GM12878 (cell line): Measurements from ENCODE around the gene MXRA8.

Experiments
- BHLHE40 ChIP-seq, 2 experiments: fragments of 450-650 bp in 1 of 2; IDR thresholded peaks; 2 replicates each; pipeline ENCODE4 v1.6.1; 2011 to 2017; ENCODE audit warnings: low read depth in 2 of 2, borderline replicate concordance in 1 of 2, improper control_type of control experiment in 1 of 2, low read length in 1 of 2, mild to moderate bottlenecking in 1 of 2
- GABPA ChIP-seq: IDR thresholded peaks from 2 replicates; pipeline ENCODE4 v1.6.1; 2014; ENCODE audit warnings: antibody characterized with exemption, low read depth, mild to moderate bottlenecking, inconsistent platforms
- HDAC6 ChIP-seq: fragments of 200-600 bp; sonication (generic); IDR thresholded peaks from one replicate; pipeline ENCODE4 v1.8.0; 2017; ENCODE audit warnings: antibody characterized with exemption; ENCODE audit not compliant: unreplicated experiment
- MXI1 ChIP-seq: fragments of 150-350 bp; IDR thresholded peaks from 2 replicates; pipeline ENCODE4 v1.6.1; 2011; ENCODE audit warnings: low read depth, mild to moderate bottlenecking, inconsistent platforms, low read length, improper control_type of control experiment
- POLR2A ChIP-seq: IDR thresholded peaks from 2 replicates; pipeline ENCODE4 v1.6.1; 2011; ENCODE audit warnings: low read depth, mild to moderate bottlenecking, low read length
- RAD21 ChIP-seq: IDR thresholded peaks from 2 replicates; pipeline ENCODE4 v1.6.1; 2011; ENCODE audit warnings: mild to moderate bottlenecking, low read depth, low read length, moderate library complexity; ENCODE audit not compliant: insufficient read depth
- STAT3 ChIP-seq: IDR thresholded peaks from 2 replicates; pipeline ENCODE4 v1.6.1; 2011; ENCODE audit warnings: low read depth, low read length, improper control_type of control experiment
- TF ChIP-seq, protein P1 (sequence below), 3 experiments: IDR thresholded peaks in 2 of 3; conservative IDR thresholded peaks in 1 of 3; 2 replicates each; pipeline ENCODE4 v1.5.1; 2011; ENCODE audit warnings: low read depth in 3 of 3, low read length in 3 of 3, mild to moderate bottlenecking in 3 of 3, control low read depth in 2 of 3, moderate library complexity in 2 of 3, inconsistent platforms in 1 of 3, mixed read lengths in 1 of 3; ENCODE audit not compliant: control insufficient read depth in 2 of 3, insufficient read depth in 1 of 3; ENCODE audit errors: extremely low read depth in 1 of 3
- TF ChIP-seq, protein P2 (sequence below): IDR thresholded peaks from 2 replicates; pipeline ENCODE4 v1.6.1; 2011; ENCODE audit warnings: borderline replicate concordance, low read depth, mild to moderate bottlenecking, moderate library complexity, mixed read lengths, low read length; ENCODE audit not compliant: insufficient read depth; ENCODE audit errors: extremely low read length

DNA sequence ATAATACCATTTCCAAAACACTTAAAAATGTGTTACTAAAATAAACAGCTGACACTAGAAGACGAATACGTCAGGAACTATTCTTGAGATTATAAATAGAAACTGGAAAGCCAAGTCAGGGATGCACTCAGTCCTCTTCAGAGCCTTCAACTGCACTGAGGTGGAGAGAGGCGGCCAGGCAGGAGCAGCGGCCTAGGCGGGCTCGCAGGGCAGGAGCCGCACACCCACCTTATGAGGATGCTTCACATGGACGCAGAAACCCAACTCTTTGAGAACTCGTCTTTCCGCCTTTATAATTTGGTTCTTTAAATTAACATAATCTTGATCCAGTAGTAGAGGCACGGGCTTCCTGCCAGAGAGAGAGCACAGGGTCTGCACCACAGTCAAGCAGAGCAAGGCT lies 36.8 kb upstream of the MXRA8 start:
- TF ChIP-seq, protein P1, sequence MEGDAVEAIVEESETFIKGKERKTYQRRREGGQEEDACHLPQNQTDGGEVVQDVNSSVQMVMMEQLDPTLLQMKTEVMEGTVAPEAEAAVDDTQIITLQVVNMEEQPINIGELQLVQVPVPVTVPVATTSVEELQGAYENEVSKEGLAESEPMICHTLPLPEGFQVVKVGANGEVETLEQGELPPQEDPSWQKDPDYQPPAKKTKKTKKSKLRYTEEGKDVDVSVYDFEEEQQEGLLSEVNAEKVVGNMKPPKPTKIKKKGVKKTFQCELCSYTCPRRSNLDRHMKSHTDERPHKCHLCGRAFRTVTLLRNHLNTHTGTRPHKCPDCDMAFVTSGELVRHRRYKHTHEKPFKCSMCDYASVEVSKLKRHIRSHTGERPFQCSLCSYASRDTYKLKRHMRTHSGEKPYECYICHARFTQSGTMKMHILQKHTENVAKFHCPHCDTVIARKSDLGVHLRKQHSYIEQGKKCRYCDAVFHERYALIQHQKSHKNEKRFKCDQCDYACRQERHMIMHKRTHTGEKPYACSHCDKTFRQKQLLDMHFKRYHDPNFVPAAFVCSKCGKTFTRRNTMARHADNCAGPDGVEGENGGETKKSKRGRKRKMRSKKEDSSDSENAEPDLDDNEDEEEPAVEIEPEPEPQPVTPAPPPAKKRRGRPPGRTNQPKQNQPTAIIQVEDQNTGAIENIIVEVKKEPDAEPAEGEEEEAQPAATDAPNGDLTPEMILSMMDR (IDR thresholded peaks at IDR 0.05 in 2 of 3, conservative IDR thresholded peaks at IDR 0.05 in 1 of 3; ENCODE audit: control insufficient read depth in 2 of 3, extremely low read depth in 1 of 3, insufficient read depth in 1 of 3, low read depth in 3 of 3, low read length in 3 of 3): no peak
- TF ChIP-seq MXI1 (no peak), BHLHE40 (IDR thresholded peaks at IDR 0.05; ENCODE audit: borderline replicate concordance in 1 of 2, low read depth in 2 of 2, low read length in 1 of 2) (no peak), STAT3 (no peak), HDAC6 (no peak), RAD21 (no peak), POLR2A (no peak), GABPA (no peak)
- TF ChIP-seq, protein P2, sequence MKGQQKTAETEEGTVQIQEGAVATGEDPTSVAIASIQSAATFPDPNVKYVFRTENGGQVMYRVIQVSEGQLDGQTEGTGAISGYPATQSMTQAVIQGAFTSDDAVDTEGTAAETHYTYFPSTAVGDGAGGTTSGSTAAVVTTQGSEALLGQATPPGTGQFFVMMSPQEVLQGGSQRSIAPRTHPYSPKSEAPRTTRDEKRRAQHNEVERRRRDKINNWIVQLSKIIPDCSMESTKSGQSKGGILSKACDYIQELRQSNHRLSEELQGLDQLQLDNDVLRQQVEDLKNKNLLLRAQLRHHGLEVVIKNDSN: no peak
